ENCODE results near the gene RIC8B. TPM values are rescaled to one million over a fixed set of nuclear protein-coding genes. Genes with fewer than 3 reads are reported as not detected.

The RIC8B gene
- polyA plus RNA-seq, 1 donor (not counting 4 experiments of a cell fraction or from before 2014, with no cell fraction given), result 6.8 TPM

- FAIRE-seq, result no peak
- H3K36me3 ChIP-seq (ENCODE audit: control insufficient read depth in 2 of 2, extremely low read depth in 1 of 2, insufficient read depth in 2 of 2, low read length in 2 of 2), result no peaks in the 10 kb centered on the region
- no peaks in the 10 kb centered on the region for H3K79me2 ChIP-seq (ENCODE audit: control insufficient read depth, insufficient read depth, low read length)
- no peak overlapping the region for H3K4me2 ChIP-seq (ENCODE audit: control insufficient read depth, extremely low read depth, insufficient read depth, low read depth, low read length)
- H4K20me1 ChIP-seq (ENCODE audit: control insufficient read depth, extremely low read depth, insufficient read depth, low read length), result no peaks in the 10 kb centered on the region
- H3K4me3 ChIP-seq (ENCODE audit: control insufficient read depth in 2 of 3, extremely low read depth in 1 of 3, insufficient read depth in 2 of 3, low read depth in 1 of 3, low read length in 3 of 3), result no peak overlapping the region
- no peak overlapping the region for H3K27ac ChIP-seq (ENCODE audit: control insufficient read depth, insufficient read depth, low read length)
- dilution Hi-C loops (cut with MboI; ENCODE audit: extremely low pct_ligation_motif_present, low sequenced_read_pairs), result no loop called here
- no peaks in the 10 kb centered on the region for H3K9me1 ChIP-seq (ENCODE audit: control insufficient read depth, extremely low read depth, insufficient read depth, low read length)
- TF ChIP-seq CTCF (optimal IDR thresholded peaks at IDR 0.05 in 1 of 3, IDR thresholded peaks at IDR 0.05 in 1 of 3, conservative IDR thresholded peaks at IDR 0.05 in 1 of 3; ENCODE audit: extremely low read depth in 1 of 3, insufficient read depth in 2 of 3, low read length in 3 of 3) (no peak), EZH2 (IDR thresholded peaks at IDR 0.05; ENCODE audit: low read length) (no peak)
- no peak for DNase-seq (ENCODE audit: low read depth, low spot score)
- H3K4me1 ChIP-seq (ENCODE audit: control insufficient read depth, extremely low read depth, insufficient read depth, low read length), result no peaks in the 10 kb centered on the region
- no peaks in the 10 kb centered on the region for H3K9me3 ChIP-seq (ENCODE audit: control insufficient read depth, low read depth, low read length)
- H2AFZ ChIP-seq (ENCODE audit: control insufficient read depth, low read length), result no peak overlapping the region
- H3K27me3 ChIP-seq (ENCODE audit: control insufficient read depth, extremely low read depth, insufficient read depth, low read length), result no peaks in the 10 kb centered on the region
- H3K9ac ChIP-seq (ENCODE audit: control insufficient read depth, extremely low read depth, insufficient read depth, low read length), result no peak overlapping the region
Observed at GRCh38 chr12:106801830-106802533, 27.5 kb downstream of the RIC8B start.

- no peaks in the 10 kb centered on the region for H3K9me3 ChIP-seq (ENCODE audit: control insufficient read depth, low read depth, low read length)
- FAIRE-seq, result no peak
- dilution Hi-C loops (cut with MboI; ENCODE audit: extremely low pct_ligation_motif_present, low sequenced_read_pairs), result no loop called here
Observed at GRCh38 chr12:106804668-106805067, 30.2 kb downstream of the RIC8B start.

More at GRCh38 chr12:106804668-106805067, 30.2 kb downstream of the RIC8B start:
- DNase-seq (ENCODE audit: low read depth, low spot score), result no peak
- no peaks in the 10 kb centered on the region for H4K20me1 ChIP-seq (ENCODE audit: control insufficient read depth, extremely low read depth, insufficient read depth, low read length)
- no peaks in the 10 kb centered on the region for H3K27me3 ChIP-seq (ENCODE audit: control insufficient read depth, extremely low read depth, insufficient read depth, low read length)
- TF ChIP-seq EZH2 (IDR thresholded peaks at IDR 0.05; ENCODE audit: low read length) (no peak), CTCF (optimal IDR thresholded peaks at IDR 0.05 in 1 of 3, IDR thresholded peaks at IDR 0.05 in 1 of 3, conservative IDR thresholded peaks at IDR 0.05 in 1 of 3; ENCODE audit: extremely low read depth in 1 of 3, insufficient read depth in 2 of 3, low read length in 3 of 3) (no peak)
- no peaks in the 10 kb centered on the region for H3K79me2 ChIP-seq (ENCODE audit: control insufficient read depth, insufficient read depth, low read length)
- no peak overlapping the region for H3K9ac ChIP-seq (ENCODE audit: control insufficient read depth, extremely low read depth, insufficient read depth, low read length)
- no peak overlapping the region for H3K4me3 ChIP-seq (ENCODE audit: control insufficient read depth in 2 of 3, extremely low read depth in 1 of 3, insufficient read depth in 2 of 3, low read depth in 1 of 3, low read length in 3 of 3)
- H3K4me1 ChIP-seq (ENCODE audit: control insufficient read depth, extremely low read depth, insufficient read depth, low read length), result no peaks in the 10 kb centered on the region
- no peaks in the 10 kb centered on the region for H3K36me3 ChIP-seq (ENCODE audit: control insufficient read depth in 2 of 2, extremely low read depth in 1 of 2, insufficient read depth in 2 of 2, low read length in 2 of 2)
- H3K4me2 ChIP-seq (ENCODE audit: control insufficient read depth, extremely low read depth, insufficient read depth, low read depth, low read length), result no peak overlapping the region
- no peak overlapping the region for H2AFZ ChIP-seq (ENCODE audit: control insufficient read depth, low read length)
- no peak overlapping the region for H3K27ac ChIP-seq (ENCODE audit: control insufficient read depth, insufficient read depth, low read length)
- no peaks in the 10 kb centered on the region for H3K9me1 ChIP-seq (ENCODE audit: control insufficient read depth, extremely low read depth, insufficient read depth, low read length)

Data from keratinocyte (primary cell).